ENCODE results near the gene ZNF581.

Gene ZNF581

DNA sequence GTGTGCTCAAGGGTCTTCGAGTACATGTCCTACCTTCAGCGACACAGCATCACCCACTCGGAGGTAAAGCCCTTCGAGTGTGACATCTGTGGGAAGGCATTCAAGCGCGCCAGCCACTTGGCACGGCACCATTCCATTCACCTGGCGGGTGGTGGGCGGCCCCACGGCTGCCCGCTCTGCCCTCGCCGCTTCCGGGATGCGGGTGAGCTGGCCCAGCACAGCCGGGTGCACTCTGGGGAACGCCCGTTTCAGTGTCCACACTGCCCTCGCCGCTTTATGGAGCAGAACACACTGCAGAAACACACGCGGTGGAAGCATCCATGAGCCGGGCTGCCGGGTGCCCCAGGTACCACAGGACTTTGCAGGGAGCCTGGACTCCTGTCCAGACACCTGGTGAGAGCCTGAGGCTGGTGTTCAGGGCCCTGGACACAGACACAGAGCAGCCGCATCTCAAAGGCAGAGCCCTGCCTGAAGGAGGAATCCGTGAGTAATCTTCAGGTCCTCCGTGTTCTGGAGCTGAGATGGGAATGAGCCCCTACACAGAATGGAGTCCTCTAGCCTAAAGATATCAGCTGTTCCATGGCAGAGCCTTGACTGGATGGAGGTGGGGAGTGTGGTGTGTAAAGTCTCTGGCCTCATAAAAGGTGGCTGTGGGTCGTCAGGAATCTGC lies 1.5 kb downstream of the ZNF581 start:
- H3K27ac ChIP-seq, result no peak overlapping the region
- no peak for TF ChIP-seq CTCF (IDR thresholded peaks at IDR 0.05)
- H3K4me3 ChIP-seq, result no peak overlapping the region
- no peak for DNase-seq (ENCODE audit: low spot score)

GRCh38 chr19:55645512-55645881 lies 2.0 kb downstream of the ZNF581 start:
- H3K4me3 ChIP-seq, result no peak overlapping the region
- H3K27ac ChIP-seq, result no peak overlapping the region
- no peak for DNase-seq (ENCODE audit: low spot score)
- TF ChIP-seq CTCF (IDR thresholded peaks at IDR 0.05), result no peak

- DNase-seq (ENCODE audit: low spot score), result no peak
- peak overlapping the region; percentile 99 for H3K4me3 ChIP-seq
- peak overlapping the region; percentile 84 to 93 for H3K27ac ChIP-seq
- no peak for TF ChIP-seq CTCF (IDR thresholded peaks at IDR 0.05)
These were observed 3.7 kb downstream of the ZNF581 start for GRCh38 chr19:55646889-55647731.

GRCh38 chr19:55647732-55648584 lies 4.5 kb downstream of the ZNF581 start, which contains the start of gene CCDC106:
Gene CCDC106 (plus strand): TSS chr19:55648212. CDS start chr19:55649047, 835 bp downstream.
- TF ChIP-seq CTCF (IDR thresholded peaks at IDR 0.05), result no peak
- peak within 1 kb of the TSS; percentile 99 for H3K4me3 ChIP-seq
- peak within 1 kb of the TSS; percentile 84 to 93 for H3K27ac ChIP-seq
- DNase-seq (ENCODE audit: low spot score), result no peak

DNA sequence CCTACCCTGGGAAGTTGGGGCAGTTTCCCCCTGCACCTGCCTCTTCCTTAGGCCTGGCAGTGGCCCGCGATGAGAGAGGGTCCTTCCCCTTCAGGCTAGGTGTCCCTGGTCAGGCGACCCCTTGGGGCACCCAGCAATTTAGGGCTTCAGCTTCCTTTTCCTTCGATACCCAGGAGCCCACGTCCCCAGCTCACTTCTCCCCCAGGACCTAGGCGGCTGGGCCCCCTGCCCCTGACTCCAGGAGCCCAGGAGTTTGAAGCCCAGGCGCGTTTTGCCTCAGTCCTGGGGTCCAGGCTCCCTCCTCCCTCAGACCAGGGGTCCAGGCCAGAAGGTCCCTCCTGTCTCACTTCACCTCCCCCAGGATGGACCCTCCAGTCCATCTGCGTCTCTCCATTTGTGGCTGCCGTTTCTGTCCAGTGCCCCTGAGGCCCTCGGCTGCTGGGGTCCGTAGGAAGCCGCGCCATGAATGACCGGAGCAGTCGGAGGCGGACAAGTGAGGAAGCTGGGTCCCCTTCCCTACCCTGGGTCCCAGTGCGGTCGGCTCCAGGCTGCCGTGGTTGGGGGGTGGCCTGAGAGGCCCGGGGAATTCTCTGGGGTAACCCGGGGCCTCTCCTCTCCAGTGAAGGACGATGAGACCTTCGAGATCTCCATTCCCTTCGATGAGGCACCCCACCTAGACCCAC lies 5.3 kb downstream of the ZNF581 start:
- peak overlapping the region; percentile 84 to 93 for H3K27ac ChIP-seq
- H3K4me3 ChIP-seq, result peak overlapping the region; percentile 99
- DNase-seq (ENCODE audit: low spot score), result no peak
- no peak for TF ChIP-seq CTCF (IDR thresholded peaks at IDR 0.05)

GRCh38 chr19:55649268-55650125 lies 6.0 kb downstream of the ZNF581 start:
- H3K27ac ChIP-seq, result peak overlapping the region in 1 of 2 donors; percentile 93
- H3K4me3 ChIP-seq, result peak overlapping the region; percentile 99
- DNase-seq (ENCODE audit: low spot score), result no peak
- no peak for TF ChIP-seq CTCF (IDR thresholded peaks at IDR 0.05)

All from coronary artery (tissue), 2 donors.